BLaER1 (cell line): ENCODE data around the gene TRMT6.

Source experiments
- H3K27ac ChIP-seq: shearing (Covaris generic); formaldehyde crosslinking; 2 replicates; pipeline ENCODE4 v1.8.1; 2022
- H3K27me3 ChIP-seq: shearing (Covaris generic); formaldehyde crosslinking; 2 replicates; pipeline ENCODE4 v1.8.1; 2022
- H3K36me3 ChIP-seq: shearing (Covaris generic); formaldehyde crosslinking; 2 replicates; pipeline ENCODE4 v1.8.1; 2022
- H3K4me1 ChIP-seq: shearing (Covaris generic); formaldehyde crosslinking; 2 replicates; pipeline ENCODE4 v1.8.1; 2022
- H3K4me2 ChIP-seq: shearing (Covaris generic); formaldehyde crosslinking; 2 replicates; pipeline ENCODE4 v1.8.1; 2022
- H3K4me3 ChIP-seq: shearing (Covaris generic); formaldehyde crosslinking; 2 replicates; pipeline ENCODE4 v1.8.1; 2022
- H3K9ac ChIP-seq: shearing (Covaris generic); formaldehyde crosslinking; 2 replicates; pipeline ENCODE4 v1.8.1; 2022
- H3K9me3 ChIP-seq: shearing (Covaris generic); formaldehyde crosslinking; 2 replicates; pipeline ENCODE4 v1.8.1; 2022
- H4K20me1 ChIP-seq: shearing (Covaris generic); formaldehyde crosslinking; 2 replicates; pipeline ENCODE4 v1.8.1; 2022
- Cebpa-rat ChIP-seq: shearing (Covaris generic); IDR thresholded peaks from 2 replicates; pipeline ENCODE4 v1.8.1; 2022

TRMT6 gene

GRCh38 chr20:5967469-5967868 lies 17.1 kb upstream of the TRMT6 start:
- no peak overlapping the region for H3K9ac ChIP-seq
- no peaks in the 10 kb centered on the region for H4K20me1 ChIP-seq
- no peak for TF ChIP-seq Cebpa-rat
- no peaks in the 10 kb centered on the region for H3K4me1 ChIP-seq
- no peak overlapping the region for H3K27ac ChIP-seq
- no peak overlapping the region for H3K4me2 ChIP-seq
- H3K27me3 ChIP-seq, result no peaks in the 10 kb centered on the region
- no peak overlapping the region for H3K4me3 ChIP-seq
- H3K36me3 ChIP-seq, result peaks cover 88% of the 10 kb centered on the region
- H3K9me3 ChIP-seq, result no peaks in the 10 kb centered on the region

GRCh38 chr20:5949943-5950270 lies 426 bp downstream of the TRMT6 start:
- Histone ChIP-seq H4K20me1 (peaks cover 10% of the 10 kb centered on the region; the same call in 1 of the 2 replicates), H3K4me1 (peaks cover 28% of the 10 kb centered on the region), H3K9ac (peak overlapping the region; percentile 84), H3K4me3 (peak overlapping the region; percentile 81), H3K27me3 (no peaks in the 10 kb centered on the region), H3K4me2 (peak overlapping the region; percentile 86), H3K9me3 (no peaks in the 10 kb centered on the region), H3K27ac (peak overlapping the region; percentile 85), H3K36me3 (peaks cover 61% of the 10 kb centered on the region)
- TF ChIP-seq Cebpa-rat, result no peak

GRCh38 chr20:5947276-5947675 lies 3.1 kb downstream of the TRMT6 start:
- Histone ChIP-seq H3K4me2 (no peak overlapping the region), H4K20me1 (peaks cover 10% of the 10 kb centered on the region; the same call in 1 of the 2 replicates), H3K27ac (no peak overlapping the region), H3K36me3 (peaks cover 56% of the 10 kb centered on the region), H3K4me3 (no peak overlapping the region), H3K9ac (no peak overlapping the region), H3K27me3 (no peaks in the 10 kb centered on the region), H3K4me1 (peaks cover 28% of the 10 kb centered on the region), H3K9me3 (no peaks in the 10 kb centered on the region)
- TF ChIP-seq Cebpa-rat, result no peak

- Histone ChIP-seq H3K27ac (no peak overlapping the region), H3K36me3 (peaks cover 68% of the 10 kb centered on the region), H3K4me3 (no peak overlapping the region), H3K9ac (no peak overlapping the region), H3K4me1 (peaks cover 14% of the 10 kb centered on the region), H4K20me1 (peaks cover 10% of the 10 kb centered on the region; the same call in 1 of the 2 replicates), H3K27me3 (no peaks in the 10 kb centered on the region), H3K9me3 (no peaks in the 10 kb centered on the region), H3K4me2 (no peak overlapping the region)
- TF ChIP-seq Cebpa-rat, result no peak
Observed at GRCh38 chr20:5945963-5946362, 4.4 kb downstream of the TRMT6 start.

GRCh38 chr20:5938456-5939029 lies 11.8 kb downstream of the TRMT6 start:
- Histone ChIP-seq H3K9me3 (no peaks in the 10 kb centered on the region), H3K27me3 (no peaks in the 10 kb centered on the region), H3K4me2 (no peak overlapping the region), H3K9ac (no peak overlapping the region), H3K27ac (no peak overlapping the region), H4K20me1 (no peaks in the 10 kb centered on the region), H3K4me3 (no peak overlapping the region), H3K36me3 (peaks cover 71% of the 10 kb centered on the region), H3K4me1 (peaks cover 10% of the 10 kb centered on the region)
- TF ChIP-seq Cebpa-rat, result no peak

GRCh38 chr20:5936238-5936637 lies 14.1 kb downstream of the TRMT6 start:
- H3K27me3 ChIP-seq, result no peaks in the 10 kb centered on the region
- no peak overlapping the region for H3K9ac ChIP-seq
- H4K20me1 ChIP-seq, result no peaks in the 10 kb centered on the region
- peaks cover 48% of the 10 kb centered on the region for H3K36me3 ChIP-seq
- H3K4me3 ChIP-seq, result no peak overlapping the region
- H3K4me2 ChIP-seq, result no peak overlapping the region
- H3K9me3 ChIP-seq, result no peaks in the 10 kb centered on the region
- H3K4me1 ChIP-seq, result peaks cover 13% of the 10 kb centered on the region
- no peak for TF ChIP-seq Cebpa-rat
- no peak overlapping the region for H3K27ac ChIP-seq

- no peak overlapping the region for H3K27ac ChIP-seq
- no peak overlapping the region for H3K4me3 ChIP-seq
- peaks cover 40% of the 10 kb centered on the region for H3K36me3 ChIP-seq
- no peaks in the 10 kb centered on the region for H4K20me1 ChIP-seq
- no peak overlapping the region for H3K9ac ChIP-seq
- peaks cover 13% of the 10 kb centered on the region for H3K4me1 ChIP-seq
- H3K27me3 ChIP-seq, result no peaks in the 10 kb centered on the region
- no peak overlapping the region for H3K4me2 ChIP-seq
- TF ChIP-seq Cebpa-rat, result no peak
- H3K9me3 ChIP-seq, result no peaks in the 10 kb centered on the region
Observed at GRCh38 chr20:5935384-5935783, 14.9 kb downstream of the TRMT6 start.

- TF ChIP-seq Cebpa-rat, result no peak
- no peaks in the 10 kb centered on the region for H4K20me1 ChIP-seq
- H3K4me1 ChIP-seq, result peaks cover 13% of the 10 kb centered on the region
- peak overlapping the region; percentile 56 for H3K4me2 ChIP-seq
- H3K4me3 ChIP-seq, result no peak overlapping the region
- H3K9ac ChIP-seq, result no peak overlapping the region; the same call in 1 of the 2 replicates
- H3K9me3 ChIP-seq, result no peaks in the 10 kb centered on the region
- H3K27me3 ChIP-seq, result no peaks in the 10 kb centered on the region
- H3K27ac ChIP-seq, result no peak overlapping the region
- H3K36me3 ChIP-seq, result peaks cover 25% of the 10 kb centered on the region
Observed at GRCh38 chr20:5933802-5934436, 16.4 kb downstream of the TRMT6 start.

GRCh38 chr20:5932796-5933195 lies 17.5 kb downstream of the TRMT6 start:
- no peak overlapping the region for H3K9ac ChIP-seq
- no peak overlapping the region for H3K4me3 ChIP-seq
- H3K36me3 ChIP-seq, result peaks cover 15% of the 10 kb centered on the region; the same call in 1 of the 2 replicates
- TF ChIP-seq Cebpa-rat, result no peak
- H3K4me2 ChIP-seq, result no peak overlapping the region
- no peak overlapping the region for H3K27ac ChIP-seq
- no peaks in the 10 kb centered on the region for H3K27me3 ChIP-seq
- H4K20me1 ChIP-seq, result no peaks in the 10 kb centered on the region
- H3K4me1 ChIP-seq, result peaks cover 13% of the 10 kb centered on the region
- no peaks in the 10 kb centered on the region for H3K9me3 ChIP-seq

GRCh38 chr20:5931411-5931810 lies 18.9 kb downstream of the TRMT6 start:
- Histone ChIP-seq H3K27ac (no peak overlapping the region), H3K9me3 (no peaks in the 10 kb centered on the region), H3K4me1 (peaks cover 13% of the 10 kb centered on the region), H4K20me1 (no peaks in the 10 kb centered on the region), H3K4me2 (no peak overlapping the region), H3K36me3 (0 out of 2 replicates have a peak, but pooled peaks cover 1% of the 10 kb centered on the region), H3K9ac (no peak overlapping the region), H3K4me3 (no peak overlapping the region), H3K27me3 (no peaks in the 10 kb centered on the region)
- no peak for TF ChIP-seq Cebpa-rat
